Liver (tissue), 9 donors: ENCODE data around the gene MAPT. TPM values are rescaled to one million over a fixed set of nuclear protein-coding genes. Genes with fewer than 3 reads are reported as not detected.

Source experiments
- DNase-seq: peaks from one replicate; pipeline ENCODE4 v3.0.0-alpha.2; 2017; ENCODE audit warnings: low spot score
- H3K27ac ChIP-seq, 2 donors: one replicate each; pipeline ENCODE4 v1.7.0; 2013; ENCODE audit warnings: inconsistent platforms in 2 of 2, low read length in 2 of 2, control low read depth in 1 of 2, low read depth in 1 of 2, mild to moderate bottlenecking in 1 of 2
- H3K27me3 ChIP-seq, 4 donors: one replicate each; pipeline versions ENCODE4 v1.6.1 to v1.7.0; 2013; ENCODE audit warnings: low read length in 3 of 4, inconsistent platforms in 1 of 4, mild to moderate bottlenecking in 1 of 4, moderate library complexity in 1 of 4; ENCODE audit not compliant: control insufficient read depth in 4 of 4, insufficient read depth in 4 of 4
- H3K36me3 ChIP-seq, 4 donors: one replicate each; pipeline versions ENCODE4 v1.6.1 to v1.7.0; 2013; ENCODE audit warnings: low read length in 3 of 4, mild to moderate bottlenecking in 3 of 4, low read depth in 1 of 4, moderate library complexity in 1 of 4; ENCODE audit not compliant: control insufficient read depth in 4 of 4, insufficient read depth in 3 of 4
- H3K4me1 ChIP-seq, 4 donors: one replicate each; pipeline versions ENCODE4 v1.6.1 to v1.7.0; 2013; ENCODE audit warnings: low read length in 3 of 4, mild to moderate bottlenecking in 3 of 4, moderate library complexity in 1 of 4; ENCODE audit not compliant: control insufficient read depth in 4 of 4, insufficient read depth in 4 of 4
- H3K4me3 ChIP-seq, 3 donors: one replicate each; pipeline versions ENCODE4 v1.6.1 to v1.7.0; 2013; ENCODE audit warnings: low read length in 3 of 3, control low read depth in 1 of 3, low read depth in 1 of 3, mild to moderate bottlenecking in 1 of 3
- H3K9ac ChIP-seq, 2 donors: one replicate each; pipeline ENCODE4 v1.7.0; 2013; ENCODE audit warnings: low read length in 2 of 2, mild to moderate bottlenecking in 2 of 2, moderate library complexity in 2 of 2, control low read depth in 1 of 2, low read depth in 1 of 2
- H3K9me3 ChIP-seq, 4 donors: one replicate each; pipeline versions ENCODE4 v1.6.1 to v1.7.0; 2013; ENCODE audit warnings: low read length in 3 of 4; ENCODE audit not compliant: control insufficient read depth in 4 of 4
- ATF3 ChIP-seq: IDR thresholded peaks from 2 replicates; pipeline ENCODE4 v1.6.1; 2016; ENCODE audit warnings: antibody characterized with exemption
- CTCF ChIP-seq: fragments of 150-350 bp; IDR thresholded peaks from 2 replicates; pipeline ENCODE4 v1.5.1; 2017; ENCODE audit warnings: improper control_type of control experiment, low read depth, low read length; ENCODE audit not compliant: missing input control
- EGR1 ChIP-seq, 2 donors: IDR thresholded peaks; 2 replicates each; pipeline ENCODE4 v1.6.1; 2016 to 2018; ENCODE audit warnings: antibody characterized with exemption in 2 of 2, low read depth in 2 of 2
- FOXA1 ChIP-seq: IDR thresholded peaks from 2 replicates; pipeline ENCODE4 v1.6.1; 2016; ENCODE audit warnings: antibody characterized with exemption
- FOXA2 ChIP-seq: IDR thresholded peaks from 2 replicates; pipeline ENCODE4 v1.6.1; 2016; ENCODE audit warnings: antibody characterized with exemption
- GABPA ChIP-seq, 2 donors: IDR thresholded peaks in 1 of 2; conservative IDR thresholded peaks in 1 of 2; 2 replicates each; pipeline ENCODE4 v1.6.1; 2016; ENCODE audit warnings: antibody characterized with exemption in 2 of 2, mild to moderate bottlenecking in 1 of 2, moderate library complexity in 1 of 2
- HNF4A ChIP-seq, 2 donors: conservative IDR thresholded peaks; 2 replicates each; pipeline ENCODE4 v1.6.1; 2016; ENCODE audit warnings: antibody characterized with exemption in 2 of 2, mild to moderate bottlenecking in 2 of 2
- JUND ChIP-seq, 2 donors: IDR thresholded peaks; 2 replicates each; pipeline ENCODE4 v1.6.1; 2016; ENCODE audit warnings: antibody characterized with exemption in 2 of 2
- MAX ChIP-seq: IDR thresholded peaks from 2 replicates; pipeline ENCODE4 v1.6.1; 2016; ENCODE audit warnings: antibody characterized with exemption
- NR2F2 ChIP-seq: IDR thresholded peaks from 2 replicates; pipeline ENCODE4 v1.6.1; 2016; ENCODE audit warnings: antibody characterized with exemption
- RAD21 ChIP-seq, 2 donors: IDR thresholded peaks; 2 replicates each; pipeline ENCODE4 v1.6.1; 2016; ENCODE audit warnings: antibody characterized with exemption in 2 of 2, mild to moderate bottlenecking in 2 of 2
- REST ChIP-seq: IDR thresholded peaks from 2 replicates; pipeline ENCODE4 v1.6.1; 2016; ENCODE audit warnings: antibody characterized with exemption, mild to moderate bottlenecking
- RXRA ChIP-seq, 2 donors: IDR thresholded peaks; 2 replicates each; pipeline ENCODE4 v1.6.1; 2017 to 2018; ENCODE audit warnings: antibody characterized with exemption in 2 of 2, mild to moderate bottlenecking in 1 of 2
- SP1 ChIP-seq: IDR thresholded peaks from 2 replicates; pipeline ENCODE4 v1.6.1; 2018; ENCODE audit warnings: antibody characterized with exemption, mild to moderate bottlenecking
- TAF1 ChIP-seq: conservative IDR thresholded peaks from 2 replicates; pipeline ENCODE4 v1.6.1; 2016; ENCODE audit warnings: antibody characterized with exemption, mild to moderate bottlenecking
- YY1 ChIP-seq: IDR thresholded peaks from 2 replicates; pipeline ENCODE4 v1.6.1; 2016; ENCODE audit warnings: antibody characterized with exemption, mild to moderate bottlenecking
- ZBTB33 ChIP-seq: IDR thresholded peaks from 2 replicates; pipeline ENCODE4 v1.6.1; 2016; ENCODE audit warnings: antibody characterized with exemption
- WGBS: extraction: QIAGEN DNeasy Blood & Tissue Kit; methylation state at CpG from one replicate; pipeline ENCODE4 v1.1.7; 2013; 5-methylcytosine and 5-hydroxymethylcytosine counted together
- polyA plus RNA-seq, 2 donors: library from polyadenylated mRNA; stranded (reverse) in 1 of 2; unstranded in 1 of 2; fragments of 200-250 nt in 1 of 2; fragments of >200 nt in 1 of 2; fragmentation: Nextera tagmentation in 1 of 2; extraction: Ambion mirVana in 1 of 2; gene quantifications; one replicate each; pipeline versions ENCODE4 v1.2.1 to v1.2.3, GENCODE V29; 2013 to 2015
- total RNA-seq, 2 donors: library from RNA; depleted of rRNA; stranded (reverse); fragments of >200 nt; gene quantifications; one replicate each; pipeline ENCODE4 v1.2.3, GENCODE V29; 2014
- donor health status: healthy.
- donor health status: healthy.
- donor health status: healthy.
- donor health status: healthy.
- donor health status: healthy.

The MAPT gene
- total and polyA plus RNA-seq, 4 donors: 0.05 to 0.67 (median 0.27) TPM

- peaks cover 0 to 16% (median 7%) of the 10 kb centered on the region in 4 donors for H3K36me3 ChIP-seq
- DNase-seq: no peak
- no peak overlapping the region for H3K9ac ChIP-seq
- no peaks in the 10 kb centered on the region for H3K9me3 ChIP-seq
- H3K27me3 ChIP-seq: no peaks in the 10 kb centered on the region
- WGBS: 70% methylated on average over 4 of the region's 4 CpGs
- TF ChIP-seq JUND (IDR thresholded peaks at IDR 0.05): no peak
- TF ChIP-seq RAD21 (IDR thresholded peaks at IDR 0.05): no peak
- H3K27ac ChIP-seq: no peak overlapping the region
- peaks cover 0 to 16% (median 3%) of the 10 kb centered on the region in 4 donors for H3K4me1 ChIP-seq
- H3K4me3 ChIP-seq: no peak overlapping the region
These were observed 11.5 kb downstream of the MAPT start for GRCh38 chr17:45905814-45906213.

- Histone ChIP-seq H3K9ac (no peak overlapping the region), H3K4me3 (no peak overlapping the region), H3K4me1 (peaks cover 0 to 16% (median 3%) of the 10 kb centered on the region in 4 donors), H3K27me3 (no peaks in the 10 kb centered on the region), H3K36me3 (peaks cover 0 to 16% (median 7%) of the 10 kb centered on the region in 4 donors), H3K27ac (no peak overlapping the region), H3K9me3 (no peaks in the 10 kb centered on the region)
- WGBS: 62% methylated on average over 8 of the region's 8 CpGs
- TF ChIP-seq REST (no peak), SP1 (no peak), RXRA (IDR thresholded peaks at IDR 0.05) (no peak), RAD21 (IDR thresholded peaks at IDR 0.05) (no peak), FOXA2 (no peak), GABPA (IDR thresholded peaks at IDR 0.05 in 1 of 2, conservative IDR thresholded peaks at IDR 0.05 in 1 of 2) (no peak), CTCF (no peak)
- no peak for DNase-seq
These were observed 11.9 kb downstream of the MAPT start for GRCh38 chr17:45906237-45906636.

- Histone ChIP-seq H3K4me3 (no peak overlapping the region), H3K9me3 (no peaks in the 10 kb centered on the region), H3K4me1 (peaks cover 0 to 16% (median 3%) of the 10 kb centered on the region in 4 donors), H3K27ac (no peak overlapping the region), H3K27me3 (no peaks in the 10 kb centered on the region), H3K9ac (no peak overlapping the region), H3K36me3 (peaks cover 0 to 16% (median 7%) of the 10 kb centered on the region in 4 donors)
- 73% methylated on average over 15 of the region's 15 CpGs for WGBS
- DNase-seq: no peak
- TF ChIP-seq ATF3: no peak
- no peak for TF ChIP-seq FOXA1
- no peak for TF ChIP-seq EGR1 (IDR thresholded peaks at IDR 0.05; ENCODE audit: low read depth in 2 of 2)
- TF ChIP-seq RAD21 (IDR thresholded peaks at IDR 0.05): no peak
- TF ChIP-seq ZBTB33: no peak
- no peak for TF ChIP-seq NR2F2
- TF ChIP-seq RXRA (IDR thresholded peaks at IDR 0.05): no peak
- no peak for TF ChIP-seq MAX
- TF ChIP-seq FOXA2: no peak
- no peak for TF ChIP-seq SP1
- TF ChIP-seq HNF4A (conservative IDR thresholded peaks at IDR 0.05): no peak
- no peak for TF ChIP-seq YY1
- no peak for TF ChIP-seq JUND (IDR thresholded peaks at IDR 0.05)
- TF ChIP-seq TAF1: no peak
- TF ChIP-seq CTCF: no peak
These were observed 12.7 kb downstream of the MAPT start for GRCh38 chr17:45906927-45907622.
